Stomach smooth muscle (tissue), 2 donors: Measurements from ENCODE around the gene EIF2S3.
A peak's percentile ranks its signal among the peaks of the same experiment; 100 is the strongest.

Experiments
- H3K27ac ChIP-seq: one replicate; pipeline ENCODE4 v1.7.0; 2013; ENCODE audit warnings: mild to moderate bottlenecking, low read length, inconsistent platforms
- H3K27me3 ChIP-seq, 2 donors: one replicate each; pipeline ENCODE4 v1.7.0; 2013; ENCODE audit warnings: low read length in 2 of 2; ENCODE audit not compliant: insufficient read depth in 2 of 2, control insufficient read depth in 1 of 2
- H3K36me3 ChIP-seq, 2 donors: one replicate each; pipeline ENCODE4 v1.7.0; 2013; ENCODE audit warnings: low read length in 2 of 2; ENCODE audit not compliant: control insufficient read depth in 2 of 2, insufficient read depth in 2 of 2
- H3K4me1 ChIP-seq: one replicate; pipeline ENCODE4 v1.7.0; 2013; ENCODE audit warnings: low read length; ENCODE audit not compliant: control insufficient read depth, insufficient read depth
- H3K4me3 ChIP-seq, 2 donors: one replicate each; pipeline ENCODE4 v1.7.0; 2013; ENCODE audit warnings: low read length in 2 of 2
- H3K9ac ChIP-seq, 2 donors: one replicate each; pipeline ENCODE4 v1.7.0; 2013; ENCODE audit warnings: low read length in 2 of 2, mild to moderate bottlenecking in 1 of 2
- H3K9me3 ChIP-seq, 2 donors: one replicate each; pipeline ENCODE4 v1.7.0; 2013; ENCODE audit warnings: low read length in 2 of 2; ENCODE audit not compliant: control insufficient read depth in 2 of 2
- donor health status: healthy.
- donor health status: Pancreatic carcinoma.

The EIF2S3 gene

GRCh38 chrX:24125028-24125612 lies 70.4 kb downstream of the EIF2S3 start:
- H3K4me1 ChIP-seq, result no peaks in the 10 kb centered on the region
- H3K9ac ChIP-seq, result peak overlapping the region in 1 of 2 donors; percentile 13
- no peaks in the 10 kb centered on the region for H3K9me3 ChIP-seq
- H3K27me3 ChIP-seq, result peaks cover 0 to 8% of the 10 kb centered on the region in 2 donors
- H3K27ac ChIP-seq, result no peak overlapping the region
- H3K4me3 ChIP-seq, result no peak overlapping the region
- H3K36me3 ChIP-seq, result no peaks in the 10 kb centered on the region
